Left renal cortex interstitium (tissue), 4 donors: Measurements from ENCODE around the gene ADGRD1. TPM values are rescaled to one million over a fixed set of nuclear protein-coding genes. Genes with fewer than 3 reads are reported as not detected.

Source experiments
- DNase-seq, 4 donors: peaks; one replicate each; pipeline ENCODE4 v3.0.0-alpha.2; 2013; ENCODE audit warnings: low read depth in 4 of 4, low spot score in 2 of 4, missing footprints in 1 of 4
- polyA plus RNA-seq, 4 donors: library from polyadenylated mRNA; unstranded; fragments of 120-200 nt; gene quantifications; one replicate each; pipeline ENCODE4 v1.2.1, GENCODE V29; 2013; ENCODE audit not compliant: insufficient read length in 4 of 4

Gene ADGRD1
- polyA plus RNA-seq, 4 donors, result 13.3 to 17.5 (median 14.2) TPM

DNA sequence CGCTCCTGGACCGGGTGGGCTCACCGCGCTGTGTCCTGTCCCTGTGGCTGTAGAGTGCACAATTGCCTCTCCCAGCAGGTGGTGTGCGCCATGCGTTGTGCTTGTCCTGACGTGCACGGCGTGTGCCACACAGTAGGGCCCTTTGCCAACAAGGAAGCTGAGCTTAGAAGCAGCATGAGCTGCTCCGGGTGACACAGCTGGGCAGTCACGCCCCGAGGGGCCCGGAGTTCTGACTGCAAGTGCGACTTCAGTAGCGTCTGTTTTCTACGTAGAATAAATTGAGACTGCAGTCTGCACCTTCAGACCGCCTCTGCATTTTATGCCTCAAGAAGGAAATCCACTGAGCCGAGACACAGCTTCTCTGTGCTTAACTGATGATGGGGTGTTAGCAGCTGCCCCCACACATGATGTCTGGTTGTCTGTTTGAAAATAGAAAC is 81.6 kb downstream of the ADGRD1 start:
- DNase-seq, result no peak

DNA sequence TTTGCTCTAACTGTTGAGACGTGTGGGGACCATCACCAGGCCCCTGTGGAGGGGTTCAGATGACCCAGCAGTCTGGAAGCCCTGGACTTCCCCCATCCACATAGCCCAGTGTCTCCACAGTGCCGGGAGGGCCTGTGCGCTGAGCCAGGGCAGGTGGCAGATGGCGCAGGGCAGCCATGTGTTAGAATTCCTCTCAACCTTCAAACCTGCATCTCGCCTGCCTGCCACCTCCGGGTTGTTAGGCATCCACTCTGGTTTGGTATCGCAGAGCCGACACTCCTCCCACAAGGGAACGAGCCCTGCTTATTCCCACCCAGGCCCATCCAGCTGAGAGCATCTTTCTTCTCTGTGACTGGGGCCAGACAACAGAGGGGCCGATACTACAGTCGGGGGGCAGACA is 84.5 kb downstream of the ADGRD1 start:
- no peak for DNase-seq

DNA sequence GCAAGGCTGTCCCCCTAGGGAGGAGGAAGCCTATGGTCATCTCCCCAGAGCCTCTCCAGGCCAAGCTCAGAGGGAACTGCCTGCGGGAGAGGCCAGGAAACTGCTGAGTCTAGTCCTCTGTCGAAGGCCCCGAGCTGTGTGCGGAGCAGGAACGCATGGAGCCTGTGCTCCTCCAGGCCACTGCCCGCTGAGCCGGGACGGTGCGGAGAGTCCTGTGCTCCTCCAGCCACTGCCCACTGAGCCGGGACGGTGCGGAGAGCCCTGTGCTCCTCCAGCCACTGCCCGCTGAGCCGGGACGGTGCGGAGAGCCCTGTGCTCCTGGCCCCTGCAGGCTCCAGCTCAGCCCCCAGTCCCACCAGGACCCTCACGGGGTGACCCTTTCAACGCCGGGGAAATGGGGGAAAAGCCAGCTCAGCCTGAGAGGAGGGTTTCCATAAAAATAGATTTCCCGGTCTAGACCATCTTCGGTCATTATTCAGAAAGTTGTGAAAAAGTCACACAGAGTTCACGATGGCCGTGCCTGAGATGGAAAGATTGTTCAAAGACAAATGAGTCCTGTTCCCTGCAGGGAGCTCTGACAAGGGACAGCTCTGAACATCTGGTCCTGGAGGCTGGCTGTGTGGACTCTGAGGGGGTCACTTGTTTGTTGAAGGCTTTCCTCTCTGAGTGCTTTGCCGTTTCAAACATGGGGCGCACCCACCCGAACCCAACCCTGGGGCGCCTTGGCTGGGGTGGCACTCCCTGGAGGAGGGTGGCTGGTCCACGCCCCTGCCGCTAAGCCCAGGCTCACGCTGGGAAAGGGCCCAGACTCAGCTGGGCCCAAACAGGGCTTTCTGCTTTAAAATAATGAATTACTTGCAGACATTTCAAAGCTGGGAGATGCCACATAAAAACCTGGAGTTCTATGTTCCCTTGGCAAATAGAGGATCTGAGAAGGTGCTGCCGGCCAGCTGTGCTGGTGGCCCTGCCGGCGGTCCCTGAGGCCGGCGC is 85.5 kb downstream of the ADGRD1 start:
- no peak for DNase-seq

DNA sequence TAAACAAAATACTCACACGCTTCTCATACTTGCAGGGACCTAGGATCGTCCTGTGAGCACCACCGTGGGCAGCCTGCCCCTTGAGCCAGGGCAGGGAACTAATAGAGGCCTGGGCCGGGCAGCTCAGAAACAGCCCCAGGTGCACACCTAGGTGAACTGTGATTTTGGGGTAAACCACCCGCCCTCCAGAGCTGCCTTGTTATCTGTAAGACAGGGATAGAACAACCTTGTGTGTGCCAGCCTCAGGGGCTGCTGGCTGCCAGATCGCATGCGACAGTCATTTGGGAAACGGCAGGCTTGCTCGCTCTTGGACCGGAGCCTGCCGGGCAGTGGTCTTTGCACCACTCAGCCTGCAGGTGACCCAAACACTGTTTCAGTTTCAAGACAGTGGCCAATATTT is 86.8 kb downstream of the ADGRD1 start:
- DNase-seq, result no peak

DNA sequence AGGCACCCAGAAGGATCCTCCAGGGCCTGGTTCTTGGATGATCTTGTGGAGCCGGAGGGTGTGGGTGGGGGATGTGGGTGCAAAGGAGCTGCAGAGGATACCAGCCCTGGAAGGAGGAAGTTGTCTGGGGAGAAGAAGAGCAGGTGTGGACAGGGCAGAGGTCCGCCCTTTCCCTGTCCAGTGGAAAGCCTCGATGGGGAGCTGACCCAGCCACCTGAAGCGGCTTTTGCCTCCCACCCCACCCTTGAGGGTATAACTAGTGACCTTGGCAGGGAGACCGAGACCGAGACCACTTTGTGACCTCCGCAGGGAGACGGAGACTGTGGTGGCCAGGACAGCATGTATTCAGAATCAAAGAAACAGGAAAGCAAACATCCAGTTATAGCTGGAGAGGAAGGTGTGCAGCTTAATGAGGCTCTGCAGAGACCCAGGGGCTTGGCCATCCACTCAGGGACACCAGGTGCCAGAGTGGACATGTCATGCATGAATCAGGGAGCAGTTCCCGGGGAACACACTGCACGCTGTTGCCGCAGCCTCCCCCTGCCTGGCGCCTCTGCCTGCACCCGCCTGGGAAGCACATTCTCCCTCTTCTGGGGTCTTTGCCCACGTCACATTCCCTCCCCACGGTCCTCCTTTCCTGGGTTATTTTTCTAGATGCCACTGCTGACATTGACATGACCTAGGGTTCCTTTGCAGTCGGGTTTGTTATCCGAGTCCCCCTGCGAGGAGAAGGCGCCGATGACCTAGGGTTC is 87.7 kb downstream of the ADGRD1 start:
- no peak for DNase-seq

DNA sequence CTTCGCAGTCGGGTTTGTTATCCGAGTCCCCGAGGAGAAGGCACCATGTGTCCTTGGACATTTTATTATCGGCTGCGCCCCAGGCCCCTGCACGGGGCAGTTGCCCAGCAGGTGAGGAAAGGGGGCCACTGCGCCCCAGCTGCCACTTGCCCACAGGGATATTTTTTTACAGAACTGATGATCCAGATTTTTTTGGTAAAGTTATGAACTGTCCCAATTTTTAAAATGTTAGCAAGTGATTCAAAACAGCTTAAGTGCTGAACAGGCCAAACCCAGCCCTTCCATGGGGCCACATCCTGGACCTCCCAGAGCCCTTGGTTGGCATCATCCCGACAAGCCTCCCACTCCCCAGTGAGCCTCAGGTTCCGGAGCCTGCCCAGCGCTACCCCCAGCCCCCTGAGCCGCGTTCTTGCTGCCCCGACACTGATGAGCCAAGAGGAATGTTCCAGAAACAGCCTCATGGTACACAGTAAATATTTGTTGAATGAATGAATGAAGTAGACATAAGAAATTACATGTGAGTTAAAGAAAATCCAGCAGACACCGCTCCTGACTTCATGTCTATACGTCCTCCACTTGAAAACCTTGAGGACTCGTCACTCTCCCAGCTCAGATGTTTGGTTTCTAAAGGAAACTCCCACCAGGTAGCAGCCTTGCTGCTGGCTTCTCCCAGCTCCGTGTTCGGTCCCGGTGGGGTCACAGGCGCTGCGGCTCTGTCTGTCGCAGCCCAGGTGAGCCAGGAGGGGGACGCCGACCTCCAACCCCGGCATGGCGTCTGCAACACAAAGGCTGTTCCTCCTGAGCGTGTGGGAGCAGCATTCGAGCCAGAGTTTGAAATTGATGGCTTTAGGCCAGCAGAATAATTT is 88.5 kb downstream of the ADGRD1 start:
- DNase-seq, result no peak

DNA sequence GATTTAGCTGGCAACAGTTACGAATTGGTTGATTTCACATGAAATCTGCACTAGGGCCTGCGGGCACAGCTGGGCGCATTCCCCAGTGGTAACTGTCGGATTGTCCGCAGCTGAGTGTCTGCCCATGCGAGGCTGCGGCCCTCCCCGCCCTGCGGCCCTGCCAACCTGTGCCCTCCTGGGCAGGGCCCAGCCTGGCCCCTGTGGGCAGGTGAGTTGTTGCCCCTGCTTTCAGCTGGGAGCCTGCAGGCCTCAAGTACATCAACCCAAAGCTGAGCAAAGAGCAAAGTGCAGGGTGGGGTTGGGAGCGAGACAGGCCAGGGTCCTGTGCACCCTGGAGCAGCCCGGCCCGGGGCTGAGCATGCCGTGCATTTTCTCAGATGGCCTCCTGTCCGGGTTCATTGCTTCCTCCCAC is 89.1 kb downstream of the ADGRD1 start:
- no peak for DNase-seq

DNA sequence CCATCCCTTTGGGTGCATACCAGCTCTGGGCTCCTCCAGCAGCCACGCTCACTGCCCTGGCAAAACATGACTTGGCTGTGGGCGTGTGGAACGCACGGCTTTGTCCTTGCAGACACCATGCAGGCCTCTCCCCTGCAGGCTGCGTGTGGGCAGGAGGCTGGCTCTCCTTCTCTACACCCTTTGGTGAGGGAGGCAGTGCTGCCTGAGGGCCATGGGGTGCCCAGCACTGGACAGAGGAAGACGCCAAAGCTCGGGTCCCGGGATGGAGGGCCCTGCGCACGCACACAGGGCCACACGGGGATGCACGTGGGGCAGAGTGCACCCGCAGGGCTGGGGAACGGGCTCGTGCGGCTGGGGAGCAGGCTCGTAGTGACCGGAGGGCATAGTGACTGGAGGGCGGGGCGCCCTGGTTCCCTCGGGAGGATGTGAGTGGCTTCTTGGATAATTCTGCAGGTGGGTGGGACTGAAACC is 89.7 kb downstream of the ADGRD1 start:
- DNase-seq, result no peak

DNA sequence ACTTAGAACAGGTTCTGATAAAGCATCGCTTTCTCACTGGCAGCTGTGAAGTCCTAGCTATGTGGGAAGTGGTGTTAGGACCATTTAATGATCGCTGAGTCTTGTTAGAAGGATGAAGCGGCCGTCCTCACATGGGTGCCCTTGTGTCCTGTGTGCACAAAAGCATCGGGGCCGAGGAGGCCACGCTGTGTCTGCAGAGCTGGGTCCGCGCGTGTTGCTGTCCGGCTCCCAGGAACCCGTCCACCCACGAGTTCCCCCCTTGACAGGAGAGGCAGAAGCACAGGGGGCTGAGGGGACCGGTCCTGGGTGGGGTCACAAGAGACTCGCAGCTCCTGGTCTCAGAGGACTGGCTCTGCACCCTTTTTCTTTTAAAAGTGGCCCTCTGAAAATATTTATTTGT is 90.4 kb downstream of the ADGRD1 start:
- DNase-seq, result no peak

DNA sequence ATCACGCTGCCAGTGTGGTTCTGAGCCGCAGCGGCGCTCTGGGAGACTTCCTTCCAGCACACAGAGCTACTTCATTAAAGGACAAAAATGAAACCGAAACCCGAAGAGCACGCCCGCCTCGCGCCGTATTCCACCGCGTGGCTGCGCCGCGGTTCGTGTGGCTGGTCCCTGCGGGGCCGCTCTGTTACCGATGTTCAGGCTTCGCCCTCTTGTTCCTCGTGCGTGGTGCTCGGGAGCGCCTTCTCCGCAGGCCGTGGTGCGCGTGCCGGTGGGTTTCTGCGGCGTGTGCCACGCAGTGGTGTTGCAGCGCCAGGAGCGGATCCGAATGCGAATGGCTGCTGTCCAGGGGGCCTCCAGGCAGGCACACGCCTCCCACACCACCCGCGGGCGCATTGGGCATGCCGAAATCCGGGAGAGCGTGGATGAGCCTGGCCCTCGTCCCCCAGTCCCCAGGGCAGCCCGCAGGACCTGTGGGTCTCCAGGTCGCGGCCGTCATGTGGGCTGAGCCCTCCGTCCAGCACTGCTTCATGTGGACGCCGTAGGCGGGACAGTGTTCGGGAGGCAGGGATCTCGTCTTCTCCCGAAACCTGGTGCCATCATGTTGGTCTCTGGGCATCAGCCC is 91.2 kb downstream of the ADGRD1 start:
- DNase-seq, result no peak

DNA sequence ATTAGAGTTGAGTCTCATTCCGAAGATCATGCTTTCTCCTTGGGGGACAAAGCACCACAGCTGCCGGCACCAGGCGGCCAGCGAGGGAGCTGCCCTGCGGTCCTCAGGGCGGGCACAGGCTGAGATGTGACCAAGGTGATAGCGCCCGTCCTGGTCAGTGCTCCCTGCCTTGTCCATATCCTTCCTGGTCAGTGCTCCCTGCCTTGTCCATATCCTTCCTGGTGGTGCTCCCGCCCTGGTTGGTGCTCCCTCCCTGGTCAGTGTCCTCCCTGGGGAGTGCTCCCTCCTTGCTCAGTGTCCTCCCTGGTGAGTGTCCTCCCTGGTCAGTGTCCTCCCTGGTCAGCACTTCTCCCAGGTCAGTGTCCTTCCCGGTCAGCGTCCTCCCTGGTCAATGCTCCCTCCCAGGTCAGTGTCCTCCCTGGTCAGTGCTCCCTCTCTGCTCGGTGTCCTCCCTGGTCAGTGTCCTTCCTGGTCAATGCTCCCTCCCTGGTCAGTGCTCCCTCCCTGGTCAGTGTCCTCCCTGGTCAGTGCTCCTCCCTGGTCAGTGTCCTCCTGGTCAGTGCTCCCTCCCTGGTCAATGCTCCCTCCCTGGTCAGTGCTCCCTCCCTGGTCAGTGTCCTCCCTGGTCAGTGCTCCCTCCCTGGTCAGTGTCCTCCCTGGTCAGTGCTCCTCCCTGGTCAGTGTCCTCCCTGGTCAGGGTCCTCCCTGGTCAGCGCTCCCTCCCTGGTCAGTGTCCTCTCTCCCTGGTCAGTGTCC is 92.2 kb downstream of the ADGRD1 start:
- no peak for DNase-seq

DNA sequence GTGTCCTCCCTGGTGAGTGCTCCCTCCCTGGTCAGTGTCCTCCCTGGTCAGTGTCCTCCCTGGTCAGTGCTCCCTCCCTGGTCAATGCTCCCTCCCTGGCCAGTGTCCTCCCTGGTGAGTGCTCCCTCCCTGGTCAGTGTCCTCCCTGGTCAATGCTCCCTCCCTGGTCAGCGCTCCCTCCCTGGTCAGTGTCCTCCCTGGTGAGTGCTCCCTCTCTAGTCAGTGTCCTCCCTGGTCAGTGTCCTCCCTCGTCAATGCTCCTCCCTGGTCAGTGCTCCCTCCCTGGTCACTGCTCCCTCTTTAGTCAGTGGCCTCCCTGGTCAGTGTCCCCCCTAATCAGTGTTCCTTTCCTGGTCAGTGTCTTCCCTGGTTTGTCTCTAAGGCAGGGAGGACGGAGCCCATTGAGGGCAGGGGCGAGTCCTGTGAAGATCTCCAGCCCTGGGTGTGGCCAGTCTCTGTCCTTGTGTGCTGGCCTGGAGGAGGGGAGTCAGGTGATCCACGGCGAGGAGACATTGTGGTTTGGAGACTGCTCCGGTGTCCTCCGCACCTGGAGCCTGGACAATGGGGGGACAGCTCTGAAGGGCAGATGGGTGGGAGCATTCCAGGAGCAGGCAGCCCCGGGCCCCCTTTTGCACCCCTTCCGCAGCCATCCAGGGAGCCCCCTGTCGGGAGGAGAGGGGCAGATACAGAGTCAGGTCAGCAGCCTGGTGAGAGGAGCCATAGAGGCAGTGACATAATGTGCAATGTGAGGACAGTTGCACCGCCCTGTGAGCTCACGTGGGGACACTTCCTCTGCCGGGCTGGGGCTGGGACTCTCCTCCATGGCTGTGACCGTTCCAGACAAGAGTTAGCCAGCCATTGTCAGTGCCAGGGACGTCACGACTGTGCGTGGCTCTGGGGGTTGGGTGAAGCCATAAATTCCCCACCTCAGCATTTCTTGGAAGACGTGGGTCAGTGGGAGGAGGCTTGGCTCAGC is 93.4 kb downstream of the ADGRD1 start:
- no peak for DNase-seq

DNA sequence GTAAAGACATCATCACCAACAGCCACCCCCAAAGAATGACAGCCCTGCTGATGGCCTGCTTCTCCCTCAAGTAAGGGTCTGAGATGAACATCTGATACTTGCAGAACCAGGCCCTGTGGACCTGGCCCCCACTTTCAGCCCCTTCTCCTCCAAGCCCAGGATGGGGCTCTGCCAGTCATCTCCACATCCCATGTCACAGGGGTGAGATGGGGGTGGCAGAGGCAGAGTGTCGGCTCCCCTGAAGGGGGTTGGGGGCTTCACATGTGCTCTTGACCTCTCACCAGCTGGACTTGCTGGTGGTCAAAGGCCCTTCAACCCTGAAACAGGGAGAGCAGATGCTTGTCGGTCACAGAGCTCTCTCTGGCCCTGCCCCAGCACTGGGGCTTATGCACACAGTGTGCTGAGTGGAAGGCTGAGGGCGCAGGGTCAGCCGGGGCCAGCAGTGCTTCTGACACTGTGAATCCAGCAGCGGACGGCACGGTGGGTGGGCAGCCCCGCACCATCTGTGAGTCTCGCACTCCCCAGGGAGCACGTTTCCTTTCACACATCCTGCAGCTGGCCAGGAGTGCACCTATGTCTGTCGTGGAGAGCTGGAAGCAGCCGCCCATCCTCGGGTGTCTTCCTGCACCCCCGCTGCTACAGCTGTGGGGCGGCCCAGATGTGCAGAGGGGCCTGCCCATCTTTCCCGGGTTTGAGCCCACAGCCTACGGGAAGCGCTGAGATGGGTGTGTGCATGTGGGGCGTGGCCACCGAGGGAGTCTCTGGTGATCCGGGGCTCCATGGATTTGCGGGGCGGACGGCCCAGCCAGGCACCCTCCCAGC is 94.3 kb downstream of the ADGRD1 start:
- DNase-seq, result no peak

DNA sequence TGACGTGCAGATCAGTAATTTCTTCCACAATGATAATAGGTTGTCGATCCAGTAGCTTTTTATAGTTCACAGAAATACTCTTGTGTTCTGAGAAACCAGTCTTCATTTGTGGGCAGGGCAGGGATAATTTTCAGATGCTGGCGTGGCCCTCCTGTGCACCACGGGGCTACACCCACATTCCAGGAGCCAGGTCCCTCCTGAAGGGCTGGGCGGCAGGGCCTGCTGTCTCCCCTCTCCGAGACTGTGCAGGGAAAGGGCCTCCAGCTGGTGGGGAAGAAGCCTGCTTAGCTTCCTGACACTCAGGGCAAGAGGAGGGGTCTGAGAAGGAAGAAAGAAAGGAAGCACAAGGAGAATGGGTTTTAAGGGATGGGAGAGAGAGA is 94.9 kb downstream of the ADGRD1 start:
- no peak for DNase-seq

DNA sequence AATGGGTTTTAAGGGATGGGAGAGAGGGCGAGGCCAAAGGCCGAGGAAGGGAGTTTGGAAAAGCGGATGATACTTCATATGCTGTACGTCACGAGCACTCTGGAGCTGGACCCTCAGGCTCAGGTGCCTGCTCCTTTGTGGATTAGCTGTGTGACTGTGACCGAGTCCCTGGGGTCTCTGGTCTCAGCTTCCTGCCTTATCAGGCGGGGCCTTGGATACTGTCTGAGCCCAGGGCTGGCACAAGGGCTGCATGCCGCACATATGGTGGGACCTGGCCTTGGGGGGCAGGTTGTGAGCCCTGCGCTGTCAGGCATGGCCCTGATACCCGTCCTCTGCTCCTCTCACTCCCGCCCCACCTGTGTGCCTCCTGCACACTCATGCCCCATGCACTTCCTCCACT is 95.3 kb downstream of the ADGRD1 start:
- DNase-seq, result no peak

DNA sequence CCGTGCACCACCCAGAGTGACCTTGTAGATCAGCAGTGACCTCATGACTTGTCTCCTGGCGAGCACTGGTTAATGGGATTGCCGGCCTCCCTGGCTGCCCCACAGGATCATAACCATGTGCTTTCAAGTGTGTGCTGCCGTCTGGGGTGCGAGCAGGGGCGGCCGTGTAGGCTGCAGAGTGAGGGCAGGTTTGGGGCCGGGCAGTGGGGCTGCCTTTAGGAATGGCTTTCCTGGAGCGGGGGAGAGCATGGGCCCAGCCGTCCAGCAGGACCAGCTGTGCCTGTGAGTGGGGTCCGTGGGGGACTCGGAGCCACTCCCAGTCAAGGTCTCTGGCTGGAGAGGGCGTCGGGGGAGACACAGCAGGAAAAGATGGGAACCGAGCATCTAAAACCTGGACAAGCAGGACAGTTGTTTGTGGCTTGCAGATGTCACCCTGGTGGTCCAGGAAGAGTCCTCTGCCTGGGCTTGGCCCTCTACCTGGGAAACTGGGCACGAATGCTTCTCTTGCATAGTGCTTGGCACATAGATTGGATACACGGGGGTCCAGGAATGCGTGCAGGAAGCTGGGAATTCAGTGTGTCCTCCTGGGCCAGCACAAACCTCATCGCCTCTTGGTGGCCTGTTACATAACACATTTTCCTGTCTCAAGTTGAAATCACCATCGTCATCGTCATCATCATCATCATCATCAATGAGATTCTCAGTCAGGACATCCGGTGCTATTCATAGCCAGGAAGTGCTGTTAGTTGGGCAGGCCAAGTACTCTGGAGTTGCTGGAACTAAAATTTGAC is 96.0 kb downstream of the ADGRD1 start:
- no peak for DNase-seq
